OCI-LY7 (cell line): ENCODE results near the gene RHOA. TPM values are rescaled to one million over a fixed set of nuclear protein-coding genes. Genes with fewer than 3 reads are reported as not detected.

ENCODE experiments used
- BruUV-seq: library from RNA; stranded (reverse); fragments of 400-500 nt; replicated peaks from 2 replicates; lab custom pipeline; 2021; lab: Mats Ljungman, UMichigan
- CTCF ChIA-PET: fragments of 300-600 bp; sonication (Branson Sonifier 250); formaldehyde crosslinking; loops from one replicate; lab custom pipeline; 2022; ENCODE audit warnings: antibody characterized with exemption; ENCODE audit not compliant: unreplicated experiment; lab: Charles Lee
- POLR2A ChIA-PET: fragments of 300-600 bp; sonication (Branson Sonifier 250); formaldehyde crosslinking; loops from one replicate; lab custom pipeline; 2022; ENCODE audit warnings: antibody characterized with exemption; lab: Charles Lee
- DNase-seq: peaks from one replicate; pipeline ENCODE4 v3.0.0-alpha.2; 2015; ENCODE audit warnings: low spot score
- H2AFZ ChIP-seq: fragments of 200-600 bp; sonication (generic), shearing (Covaris generic); 2 replicates; pipeline ENCODE4 v1.6.1; 2014; ENCODE audit warnings: mild to moderate bottlenecking, antibody characterized with exemption, low read length, moderate library complexity
- H3K27ac ChIP-seq: fragments of 200-600 bp; sonication (generic); 2 replicates; pipeline ENCODE4 v1.5.1; 2014; ENCODE audit warnings: mixed run types, low read depth, mild to moderate bottlenecking, moderate library complexity, low read length, inconsistent platforms; ENCODE audit not compliant: poor library complexity, severe bottlenecking
- H3K36me3 ChIP-seq: fragments of 200-600 bp; sonication (generic); 2 replicates; pipeline ENCODE4 v1.6.1; 2014; ENCODE audit warnings: mild to moderate bottlenecking, antibody characterized with exemption, low read length, moderate library complexity, mixed read lengths; ENCODE audit not compliant: insufficient read depth
- H3K4me1 ChIP-seq: fragments of 200-600 bp; sonication (generic); 2 replicates; pipeline ENCODE4 v1.5.1; 2014; ENCODE audit warnings: mild to moderate bottlenecking, low read length; ENCODE audit not compliant: insufficient read depth, poor library complexity, severe bottlenecking
- H3K4me2 ChIP-seq: fragments of 200-600 bp; sonication (generic); 2 replicates; pipeline ENCODE4 v1.6.1; 2014; ENCODE audit warnings: mild to moderate bottlenecking, low read length
- H3K4me3 ChIP-seq: fragments of 200-600 bp; sonication (generic); 2 replicates; pipeline ENCODE4 v1.5.1; 2014; ENCODE audit warnings: mild to moderate bottlenecking, low read depth, low read length; ENCODE audit not compliant: poor library complexity, severe bottlenecking
- H3K79me2 ChIP-seq: fragments of 200-600 bp; sonication (generic); 2 replicates; pipeline ENCODE4 v1.6.1; 2016; ENCODE audit warnings: low read depth, mild to moderate bottlenecking, low read length, moderate library complexity, mixed read lengths; ENCODE audit not compliant: insufficient read depth
- H3K9me2 ChIP-seq: fragments of 200-600 bp; sonication (generic); 2 replicates; pipeline ENCODE4 v1.6.1; 2016; ENCODE audit warnings: mild to moderate bottlenecking, low read length, mixed read lengths; ENCODE audit not compliant: insufficient read depth
- H3K9me3 ChIP-seq: fragments of 200-600 bp; sonication (generic); 2 replicates; pipeline ENCODE4 v1.6.1; 2014; ENCODE audit warnings: mild to moderate bottlenecking, mixed run types, low read length, mixed read lengths
- H4K20me1 ChIP-seq: fragments of 200-600 bp; sonication (generic); 2 replicates; pipeline ENCODE4 v1.6.1; 2014; ENCODE audit warnings: mild to moderate bottlenecking, antibody characterized with exemption, low read length, moderate library complexity, mixed read lengths; ENCODE audit not compliant: insufficient read depth
- CTCF ChIP-seq: fragments of 200-600 bp; sonication (generic); conservative IDR thresholded peaks from 2 replicates; pipeline ENCODE4 v1.5.1; 2014; ENCODE audit warnings: mild to moderate bottlenecking, antibody characterized with exemption, low read length, moderate library complexity, mixed read lengths
- EZH2phosphoT487 ChIP-seq: fragments of 200-600 bp; sonication (generic); IDR thresholded peaks from 2 replicates; pipeline ENCODE4 v1.6.1; 2018; ENCODE audit warnings: low read depth, borderline replicate concordance, mild to moderate bottlenecking, mixed run types, antibody characterized with exemption, low read length, moderate library complexity, mixed read lengths
- intact Hi-C: fragments of 100-400 bp; cut with micrococcal nuclease; formaldehyde crosslinking; loops from one replicate; pipeline ENCODE4 v1.10.0; 2022; ENCODE audit not compliant: unreplicated experiment
- total RNA-seq, 2 experiments: library from RNA; depleted of rRNA in 1 of 2; stranded (reverse); fragments of >200 nt in 1 of 2; shearing (Covaris generic) in 1 of 2; gene quantifications; 2 replicates each; pipeline ENCODE4 v1.2.3, GENCODE V29; 2014 to 2022

Gene RHOA
- total RNA-seq, 2 experiments from 2014 or later: 218 to 373 TPM

- no peaks in the 10 kb centered on the region for H3K9me2 ChIP-seq
- no peak for DNase-seq
- no peaks in the 10 kb centered on the region for H3K9me3 ChIP-seq
- H3K79me2 ChIP-seq: peaks cover 99% of the 10 kb centered on the region
- H3K4me3 ChIP-seq: no peak overlapping the region
- H3K36me3 ChIP-seq: peaks cover 52% of the 10 kb centered on the region
- intact Hi-C loops: no loop called here
- ChIA-PET POLR2A (interaction anchor here (1.0 kb wide), 1 partner anchor 10 kb away, joined by 3 read pairs; no protein-coding TSS in a partner anchor), CTCF (no interaction called here)
- no peak for TF ChIP-seq EZH2phosphoT487
- TF ChIP-seq CTCF: no peak
- no peak overlapping the region for H2AFZ ChIP-seq
- no peak overlapping the region for H3K27ac ChIP-seq
- BruUV-seq: no TSS peak
- no peak overlapping the region for H3K4me2 ChIP-seq
- H3K4me1 ChIP-seq: peaks cover 29% of the 10 kb centered on the region
- H4K20me1 ChIP-seq: peaks cover 12% of the 10 kb centered on the region; the same call in 1 of the 2 replicates
These were observed 28.4 kb downstream of the RHOA start for GRCh38 chr3:49383387-49383786.

- POLR2A ChIA-PET: interaction anchor here (1.0 kb wide), 1 partner anchor 11 kb away, joined by 3 read pairs; no protein-coding TSS in a partner anchor
- 0 out of 2 replicates have a peak overlapping the region, but pooled peaks have one; percentile 5 for H3K4me2 ChIP-seq
- CTCF ChIA-PET: no interaction called here
These were observed 33.4 kb downstream of the RHOA start for GRCh38 chr3:49378249-49378895.

More at GRCh38 chr3:49378249-49378895, 33.4 kb downstream of the RHOA start:
- Histone ChIP-seq H3K4me1 (peaks cover 31% of the 10 kb centered on the region), H3K36me3 (peaks cover 62% of the 10 kb centered on the region), H2AFZ (no peak overlapping the region), H3K79me2 (peaks cover 100% of the 10 kb centered on the region), H4K20me1 (peaks cover 4% of the 10 kb centered on the region; the same call in 1 of the 2 replicates), H3K9me2 (no peaks in the 10 kb centered on the region), H3K27ac (peak overlapping the region; percentile 69), H3K4me3 (no peak overlapping the region), H3K9me3 (no peaks in the 10 kb centered on the region)
- DNase-seq: no peak
- no TSS peak for BruUV-seq
- intact Hi-C loops: no loop called here
- TF ChIP-seq EZH2phosphoT487 (no peak), CTCF (no peak)
